ENCODE data around the gene ARHGAP1. TPM values are rescaled to one million over a fixed set of nuclear protein-coding genes. Genes with fewer than 3 reads are reported as not detected.
A peak's percentile ranks its signal among the peaks of the same experiment; 100 is the strongest.
"Not testable (repeated sequence)": the region's sequence is repeated elsewhere in the genome, so short reads cannot be mapped to it uniquely, and the experiment has no call there.

ARHGAP1 gene
- polyA plus RNA-seq, 3 donors: 53.6 to 60.4 (median 55.0) TPM

- DNase-seq (ENCODE audit: extremely low read depth in 1 of 11, low read depth in 9 of 11, low spot score in 4 of 11): no peak
These were observed 20.9 kb downstream of the ARHGAP1 start for GRCh38 chr11:46679241-46680163.

- no peak for DNase-seq (ENCODE audit: extremely low read depth in 1 of 11, low read depth in 9 of 11, low spot score in 4 of 11)
These were observed 21.7 kb downstream of the ARHGAP1 start for GRCh38 chr11:46678741-46679130.

- DNase-seq (ENCODE audit: extremely low read depth in 1 of 11, low read depth in 9 of 11, low spot score in 4 of 11): no peak
These were observed 22.3 kb downstream of the ARHGAP1 start for GRCh38 chr11:46677991-46678740.

GRCh38 chr11:46677169-46677568, 23.2 kb downstream of the ARHGAP1 start:
- DNase-seq (ENCODE audit: extremely low read depth in 1 of 11, low read depth in 9 of 11, low spot score in 4 of 11): no peak

- DNase-seq (ENCODE audit: extremely low read depth in 1 of 11, low read depth in 9 of 11, low spot score in 4 of 11): no peak
These were observed 23.8 kb downstream of the ARHGAP1 start for GRCh38 chr11:46676436-46677158.

GRCh38 chr11:46675949-46676348, 24.5 kb downstream of the ARHGAP1 start:
- DNase-seq (ENCODE audit: extremely low read depth in 1 of 11, low read depth in 9 of 11, low spot score in 4 of 11): no peak

- DNase-seq (ENCODE audit: extremely low read depth in 1 of 11, low read depth in 9 of 11, low spot score in 4 of 11): no peak
These were observed 25.0 kb downstream of the ARHGAP1 start for GRCh38 chr11:46675288-46675851.

- DNase-seq (ENCODE audit: extremely low read depth in 1 of 11, low read depth in 9 of 11, low spot score in 4 of 11): no peak
These were observed 25.7 kb downstream of the ARHGAP1 start for GRCh38 chr11:46674463-46675287.

- DNase-seq (ENCODE audit: extremely low read depth in 1 of 11, low read depth in 9 of 11, low spot score in 4 of 11): no peak
These were observed 26.5 kb downstream of the ARHGAP1 start for GRCh38 chr11:46673713-46674462.

GRCh38 chr11:46672381-46672839, 28.0 kb downstream of the ARHGAP1 start:
- DNase-seq (ENCODE audit: extremely low read depth in 1 of 11, low read depth in 9 of 11, low spot score in 4 of 11): no peak

GRCh38 chr11:46671958-46672315, 28.5 kb downstream of the ARHGAP1 start:
- DNase-seq (ENCODE audit: extremely low read depth in 1 of 11, low read depth in 9 of 11, low spot score in 4 of 11): no peak

GRCh38 chr11:46670521-46670920, 29.9 kb downstream of the ARHGAP1 start:
- DNase-seq (ENCODE audit: extremely low read depth in 1 of 11, low read depth in 9 of 11, low spot score in 4 of 11): not testable (repeated sequence)

GRCh38 chr11:46669711-46670139, 30.7 kb downstream of the ARHGAP1 start:
- DNase-seq (ENCODE audit: extremely low read depth in 1 of 11, low read depth in 9 of 11, low spot score in 4 of 11): no peak

GRCh38 chr11:46668480-46669085, 31.8 kb downstream of the ARHGAP1 start:
- no peak for DNase-seq (ENCODE audit: extremely low read depth in 1 of 11, low read depth in 9 of 11, low spot score in 4 of 11)

- peak in 1 of 11 donors; percentile 25 for DNase-seq (ENCODE audit: extremely low read depth in 1 of 11, low read depth in 9 of 11, low spot score in 4 of 11)
These were observed 33.4 kb downstream of the ARHGAP1 start for GRCh38 chr11:46667043-46667481.

- DNase-seq (ENCODE audit: extremely low read depth in 1 of 11, low read depth in 9 of 11, low spot score in 4 of 11): no peak
These were observed 33.9 kb downstream of the ARHGAP1 start for GRCh38 chr11:46666516-46666915.

- no peak for DNase-seq (ENCODE audit: extremely low read depth in 1 of 11, low read depth in 9 of 11, low spot score in 4 of 11)
These were observed 35.1 kb downstream of the ARHGAP1 start for GRCh38 chr11:46665356-46665755.

Measured in renal cortex interstitium (tissue), 11 donors.